ENCODE measurements around the gene PATJ. TPM values are rescaled to one million over a fixed set of nuclear protein-coding genes. Genes with fewer than 3 reads are reported as not detected.

Gene PATJ
- total and polyA plus RNA-seq, 2 experiments from 2014 or later: 10.8 to 18.7 TPM

DNA sequence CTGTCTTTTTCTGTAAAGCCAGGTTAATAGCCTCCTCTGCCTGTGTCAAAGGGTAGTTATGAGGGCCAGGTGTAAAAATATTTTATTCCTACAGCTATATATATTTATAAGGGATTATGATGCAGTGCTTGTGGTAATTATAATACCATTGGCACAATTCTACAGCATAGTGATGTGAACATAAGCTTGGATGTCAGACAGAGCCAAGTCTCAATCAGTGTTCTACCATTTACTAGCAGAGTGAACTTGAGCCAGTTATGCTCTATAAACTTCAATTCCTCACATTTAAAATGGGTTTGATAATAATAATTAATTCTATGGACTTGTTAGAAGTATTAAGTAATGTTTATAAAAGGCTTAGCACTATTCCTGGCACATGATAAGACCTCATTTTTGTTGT is 300.9 kb downstream of the PATJ start:
- Histone ChIP-seq H3K4me3 (no peak overlapping the region), H3K4me1 (ENCODE audit: low read depth) (peaks cover 10% of the 10 kb centered on the region), H3K9me3 (ENCODE audit: low read depth) (no peaks in the 10 kb centered on the region), H3K27me3 (no peaks in the 10 kb centered on the region), H3K36me3 (no peaks in the 10 kb centered on the region), H3K27ac (no peak overlapping the region)
- no peak for TF ChIP-seq CTCF (IDR thresholded peaks at IDR 0.05; ENCODE audit: low read depth, low read length)
- DNase-seq (ENCODE audit: low read depth in 1 of 2, low spot score in 1 of 2): no peak

GRCh38 chr1:62045574-62045973 is 303.3 kb downstream of the PATJ start:
- TF ChIP-seq CTCF (IDR thresholded peaks at IDR 0.05; ENCODE audit: low read depth, low read length): no peak
- no peaks in the 10 kb centered on the region for H3K36me3 ChIP-seq
- peak overlapping the region; percentile 20 for H3K27ac ChIP-seq
- H3K4me3 ChIP-seq: no peak overlapping the region
- no peaks in the 10 kb centered on the region for H3K9me3 ChIP-seq (ENCODE audit: low read depth)
- peaks cover 7% of the 10 kb centered on the region for H3K4me1 ChIP-seq (ENCODE audit: low read depth)
- DNase-seq (ENCODE audit: low read depth in 1 of 2, low spot score in 1 of 2): peak; percentile 15 to 62
- no peaks in the 10 kb centered on the region for H3K27me3 ChIP-seq

DNA sequence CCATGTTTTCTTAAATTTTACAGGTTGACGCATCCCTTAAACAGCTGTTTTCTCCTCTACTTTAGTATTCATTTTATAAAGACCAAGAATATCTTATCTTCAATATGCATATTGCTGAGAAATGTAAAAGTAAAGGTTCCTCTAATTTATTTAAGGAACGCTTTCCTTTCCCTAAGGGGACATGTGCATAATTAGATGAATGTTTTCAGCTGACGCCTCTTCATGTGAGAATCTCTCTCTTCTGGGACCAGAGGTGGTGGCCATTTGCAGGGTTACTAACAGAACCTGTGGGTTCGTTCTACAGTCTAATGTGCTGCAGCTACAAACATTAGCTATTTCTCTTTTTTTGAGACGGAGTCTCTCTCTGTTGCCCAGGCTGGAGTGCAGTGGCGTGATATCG is 304.6 kb downstream of the PATJ start:
- Histone ChIP-seq H3K4me3 (no peak overlapping the region), H3K4me1 (ENCODE audit: low read depth) (no peaks in the 10 kb centered on the region), H3K27me3 (no peaks in the 10 kb centered on the region), H3K27ac (no peak overlapping the region), H3K9me3 (ENCODE audit: low read depth) (no peaks in the 10 kb centered on the region), H3K36me3 (no peaks in the 10 kb centered on the region)
- DNase-seq (ENCODE audit: low read depth in 1 of 2, low spot score in 1 of 2): no peak
- TF ChIP-seq CTCF (IDR thresholded peaks at IDR 0.05; ENCODE audit: low read depth, low read length): no peak

DNA sequence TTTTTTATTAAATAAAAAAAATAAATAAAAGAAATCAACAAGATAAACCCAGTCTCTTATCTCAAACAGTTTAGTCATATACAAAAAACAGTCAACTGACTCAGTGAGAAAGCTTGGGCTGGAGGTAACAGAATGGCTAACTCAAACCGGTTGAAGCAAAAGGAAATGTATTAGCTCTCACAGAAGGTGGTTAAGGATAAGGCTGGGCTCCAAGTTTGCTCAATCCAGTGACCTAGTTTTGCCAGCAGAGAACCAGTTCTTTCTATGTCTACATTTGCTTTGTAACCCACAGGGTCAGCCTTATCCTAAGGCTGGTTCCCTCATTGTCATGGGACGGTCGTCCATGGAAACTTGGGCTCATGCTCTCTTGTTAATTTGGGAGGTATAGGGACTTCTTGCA is 307.9 kb downstream of the PATJ start:
- Histone ChIP-seq H3K4me3 (no peak overlapping the region), H3K9me3 (ENCODE audit: low read depth) (no peaks in the 10 kb centered on the region), H3K27me3 (no peaks in the 10 kb centered on the region), H3K4me1 (ENCODE audit: low read depth) (peaks cover 7% of the 10 kb centered on the region), H3K36me3 (no peaks in the 10 kb centered on the region), H3K27ac (no peak overlapping the region)
- no peak for TF ChIP-seq CTCF (IDR thresholded peaks at IDR 0.05; ENCODE audit: low read depth, low read length)
- peak in 1 of 2 donors; percentile 3 for DNase-seq (ENCODE audit: low read depth in 1 of 2, low spot score in 1 of 2)

DNA sequence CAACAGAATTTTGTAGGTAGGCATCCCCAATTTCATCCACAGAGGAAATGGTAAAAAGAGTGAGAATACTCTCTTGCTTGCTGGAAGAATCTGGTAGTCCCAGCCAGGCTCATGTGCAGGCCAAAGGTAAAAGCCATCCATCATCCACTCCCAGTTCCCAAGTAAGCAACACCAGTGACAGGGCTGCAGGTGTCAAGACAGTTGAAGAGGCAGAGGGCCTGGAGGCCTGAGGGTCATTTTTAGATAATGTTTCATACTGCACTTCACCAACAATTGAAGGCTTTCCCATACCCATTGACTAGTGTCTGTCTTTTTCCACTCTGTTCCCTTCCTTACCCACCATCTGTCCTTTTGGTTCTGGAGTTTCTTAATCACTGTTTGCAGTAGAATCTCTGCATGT is 310.7 kb downstream of the PATJ start:
- H3K36me3 ChIP-seq: no peaks in the 10 kb centered on the region
- H3K4me1 ChIP-seq (ENCODE audit: low read depth): peaks cover 7% of the 10 kb centered on the region
- DNase-seq (ENCODE audit: low read depth in 1 of 2, low spot score in 1 of 2): peak in 1 of 2 donors; percentile 58
- H3K4me3 ChIP-seq: no peak overlapping the region
- H3K27ac ChIP-seq: peak overlapping the region; percentile 34
- H3K9me3 ChIP-seq (ENCODE audit: low read depth): no peaks in the 10 kb centered on the region
- no peak for TF ChIP-seq CTCF (IDR thresholded peaks at IDR 0.05; ENCODE audit: low read depth, low read length)
- no peaks in the 10 kb centered on the region for H3K27me3 ChIP-seq

GRCh38 chr1:62054188-62054587 is 311.9 kb downstream of the PATJ start:
- no peak for DNase-seq (ENCODE audit: low read depth in 1 of 2, low spot score in 1 of 2)
- H3K9me3 ChIP-seq (ENCODE audit: low read depth): no peaks in the 10 kb centered on the region
- no peak for TF ChIP-seq CTCF (IDR thresholded peaks at IDR 0.05; ENCODE audit: low read depth, low read length)
- H3K27me3 ChIP-seq: no peaks in the 10 kb centered on the region
- peaks cover 12% of the 10 kb centered on the region for H3K4me1 ChIP-seq (ENCODE audit: low read depth)
- H3K36me3 ChIP-seq: no peaks in the 10 kb centered on the region
- no peak overlapping the region for H3K4me3 ChIP-seq
- H3K27ac ChIP-seq: no peak overlapping the region
